Activated naive CD4-positive, alpha-beta T cell treated with anti-CD3 and anti-CD28 coated beads, Interleukin-2, amount 50 U/mL, for 24 hours (primary cell): ENCODE measurements around the gene PPIB.
A peak's percentile ranks its signal among the peaks of the same experiment; 100 is the strongest.

ENCODE experiments used
- H3K27ac Mint-ChIP-seq: one replicate; pipeline ENCODE4 v1.8.0; 2021; ENCODE audit warnings: mild to moderate bottlenecking, mixed read lengths
- H3K27me3 Mint-ChIP-seq: one replicate; pipeline ENCODE4 v1.8.0; 2021; ENCODE audit warnings: mixed read lengths
- H3K36me3 Mint-ChIP-seq: one replicate; pipeline ENCODE4 v1.8.0; 2021; ENCODE audit warnings: mixed read lengths
- H3K4me1 Mint-ChIP-seq: one replicate; pipeline ENCODE4 v1.8.0; 2021; ENCODE audit warnings: mixed read lengths
- H3K4me3 Mint-ChIP-seq: one replicate; pipeline ENCODE4 v1.8.0; 2021; ENCODE audit warnings: mild to moderate bottlenecking, mixed read lengths
- H3K9me3 Mint-ChIP-seq: one replicate; pipeline ENCODE4 v1.8.0; 2021; ENCODE audit warnings: mixed read lengths

The PPIB gene

GRCh38 chr15:64162869-64163658 lies at the start of gene PPIB:
TSS of gene PPIB (minus strand) at chr15:64163022. CDS start at chr15:64162986, 36 bp downstream.
- Mint-ChIP-seq H3K27me3 (no peaks in the 10 kb centered on the region), H3K4me3 (peak within 1 kb of the TSS; percentile 96), H3K36me3 (peaks cover 12% of the 10 kb centered on the region), H3K27ac (peak within 1 kb of the TSS; percentile 93), H3K9me3 (no peaks in the 10 kb centered on the region), H3K4me1 (peaks cover 49% of the 10 kb centered on the region)

DNA sequence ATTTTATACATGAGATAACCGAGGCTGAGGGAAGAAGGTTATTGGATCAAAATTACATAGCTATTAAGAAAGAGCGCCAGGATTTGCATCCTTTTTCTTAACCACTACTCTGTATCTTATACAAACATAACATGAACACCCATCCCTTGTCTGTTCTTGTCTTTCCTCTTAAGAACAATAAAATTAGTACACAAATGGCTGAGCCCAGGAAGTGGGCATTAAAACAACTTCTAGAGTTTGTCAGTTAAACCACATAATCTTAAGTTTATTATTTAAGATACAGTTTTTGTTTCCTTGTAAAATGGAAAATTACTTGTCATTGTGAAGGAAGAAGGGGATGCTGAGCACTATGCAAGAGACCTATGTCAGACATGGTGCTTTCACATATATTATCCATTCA lies 48.9 kb upstream of the PPIB start:
- Mint-ChIP-seq H3K4me1 (no peaks in the 10 kb centered on the region), H3K9me3 (no peaks in the 10 kb centered on the region), H3K27me3 (no peaks in the 10 kb centered on the region), H3K36me3 (peaks cover 7% of the 10 kb centered on the region), H3K27ac (no peak overlapping the region), H3K4me3 (no peak overlapping the region)

GRCh38 chr15:64210371-64210770 lies 47.5 kb upstream of the PPIB start:
- peaks cover 6% of the 10 kb centered on the region for H3K36me3 Mint-ChIP-seq
- H3K4me1 Mint-ChIP-seq: no peaks in the 10 kb centered on the region
- H3K27ac Mint-ChIP-seq: no peak overlapping the region
- no peaks in the 10 kb centered on the region for H3K27me3 Mint-ChIP-seq
- H3K4me3 Mint-ChIP-seq: no peak overlapping the region
- no peaks in the 10 kb centered on the region for H3K9me3 Mint-ChIP-seq

GRCh38 chr15:64209680-64210334 lies 47.0 kb upstream of the PPIB start:
- Mint-ChIP-seq H3K27me3 (no peaks in the 10 kb centered on the region), H3K27ac (no peak overlapping the region), H3K36me3 (peaks cover 6% of the 10 kb centered on the region), H3K4me3 (no peak overlapping the region), H3K4me1 (no peaks in the 10 kb centered on the region), H3K9me3 (no peaks in the 10 kb centered on the region)

GRCh38 chr15:64205202-64205601 lies 42.4 kb upstream of the PPIB start:
- Mint-ChIP-seq H3K4me1 (no peaks in the 10 kb centered on the region), H3K27me3 (no peaks in the 10 kb centered on the region), H3K36me3 (peaks cover 6% of the 10 kb centered on the region), H3K4me3 (no peak overlapping the region), H3K27ac (no peak overlapping the region), H3K9me3 (no peaks in the 10 kb centered on the region)

GRCh38 chr15:64197425-64197824 lies 34.6 kb upstream of the PPIB start:
- Mint-ChIP-seq H3K36me3 (peaks cover 22% of the 10 kb centered on the region), H3K4me3 (no peak overlapping the region), H3K4me1 (no peaks in the 10 kb centered on the region), H3K27me3 (no peaks in the 10 kb centered on the region), H3K27ac (peak overlapping the region; percentile 20), H3K9me3 (no peaks in the 10 kb centered on the region)

DNA sequence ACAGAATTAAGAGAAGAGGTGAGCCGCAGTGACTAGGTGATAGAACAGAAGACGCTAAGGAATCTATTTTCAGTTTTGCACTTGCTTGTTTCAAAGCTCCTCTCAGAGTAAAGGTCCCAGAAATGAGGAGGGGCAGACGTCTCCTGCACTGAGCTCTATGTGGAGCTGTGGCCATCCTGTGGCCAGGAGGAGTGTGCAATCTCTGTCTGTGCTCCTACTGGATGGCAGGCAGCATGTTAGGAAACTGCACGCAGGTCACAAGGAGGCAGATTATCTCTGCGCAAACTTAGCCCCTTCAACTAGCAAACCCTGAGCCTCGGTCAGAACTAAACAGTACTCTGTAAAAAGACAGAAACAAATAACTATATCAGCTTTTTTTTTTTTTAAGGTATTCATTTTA lies 31.1 kb upstream of the PPIB start:
- Mint-ChIP-seq H3K27me3 (no peaks in the 10 kb centered on the region), H3K9me3 (no peaks in the 10 kb centered on the region), H3K4me3 (no peak overlapping the region), H3K4me1 (no peaks in the 10 kb centered on the region), H3K27ac (no peak overlapping the region), H3K36me3 (peaks cover 21% of the 10 kb centered on the region)

- no peaks in the 10 kb centered on the region for H3K4me1 Mint-ChIP-seq
- H3K36me3 Mint-ChIP-seq: peaks cover 17% of the 10 kb centered on the region
- H3K4me3 Mint-ChIP-seq: no peak overlapping the region
- H3K27me3 Mint-ChIP-seq: no peaks in the 10 kb centered on the region
- no peak overlapping the region for H3K27ac Mint-ChIP-seq
- no peaks in the 10 kb centered on the region for H3K9me3 Mint-ChIP-seq
Observed at GRCh38 chr15:64191971-64192830, 29.4 kb upstream of the PPIB start.

GRCh38 chr15:64187396-64188191 lies 24.8 kb upstream of the PPIB start:
- H3K4me3 Mint-ChIP-seq: no peak overlapping the region
- H3K4me1 Mint-ChIP-seq: no peaks in the 10 kb centered on the region
- H3K9me3 Mint-ChIP-seq: no peaks in the 10 kb centered on the region
- peaks cover 4% of the 10 kb centered on the region for H3K36me3 Mint-ChIP-seq
- H3K27ac Mint-ChIP-seq: no peak overlapping the region
- H3K27me3 Mint-ChIP-seq: no peaks in the 10 kb centered on the region

- Mint-ChIP-seq H3K9me3 (no peaks in the 10 kb centered on the region), H3K27me3 (no peaks in the 10 kb centered on the region), H3K4me1 (no peaks in the 10 kb centered on the region), H3K4me3 (no peak overlapping the region), H3K27ac (no peak overlapping the region), H3K36me3 (peaks cover 4% of the 10 kb centered on the region)
Observed at GRCh38 chr15:64185146-64185911, 22.5 kb upstream of the PPIB start.

GRCh38 chr15:64182859-64183370 lies 20.1 kb upstream of the PPIB start:
- Mint-ChIP-seq H3K9me3 (no peaks in the 10 kb centered on the region), H3K27ac (no peak overlapping the region), H3K36me3 (peaks cover 4% of the 10 kb centered on the region), H3K4me1 (no peaks in the 10 kb centered on the region), H3K4me3 (no peak overlapping the region), H3K27me3 (no peaks in the 10 kb centered on the region)

DNA sequence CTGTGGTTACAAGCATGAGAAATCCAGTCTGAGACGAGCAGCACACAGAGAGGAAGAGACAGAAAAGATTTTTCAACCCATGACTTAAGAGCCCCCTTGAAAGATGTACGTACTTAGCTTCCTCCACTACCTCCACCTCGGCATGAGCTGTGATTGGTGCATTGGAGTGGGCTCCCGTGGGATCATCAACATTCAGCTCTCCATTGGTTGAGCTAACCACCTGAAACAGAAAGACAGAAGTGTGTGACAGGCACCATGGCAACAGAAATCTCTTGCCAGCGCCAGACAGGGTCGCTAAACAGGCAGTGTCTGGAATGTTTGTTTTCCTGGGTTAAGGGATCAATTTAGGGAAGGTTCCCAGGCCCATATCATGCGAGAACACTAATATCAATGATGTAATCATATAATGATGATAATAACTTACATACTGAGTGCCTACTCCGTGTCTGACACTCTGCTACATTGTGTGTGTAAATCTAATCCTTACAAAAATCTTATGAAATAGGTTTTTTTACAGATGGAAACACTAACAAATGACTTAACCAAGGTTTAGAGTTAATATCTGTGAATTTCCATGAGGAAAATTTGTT lies 17.5 kb upstream of the PPIB start:
- peaks cover 8% of the 10 kb centered on the region for H3K36me3 Mint-ChIP-seq
- H3K4me1 Mint-ChIP-seq: no peaks in the 10 kb centered on the region
- H3K27me3 Mint-ChIP-seq: no peaks in the 10 kb centered on the region
- H3K4me3 Mint-ChIP-seq: no peak overlapping the region
- no peak overlapping the region for H3K27ac Mint-ChIP-seq
- H3K9me3 Mint-ChIP-seq: no peaks in the 10 kb centered on the region

GRCh38 chr15:64166102-64166890 lies 3.5 kb upstream of the PPIB start:
- Mint-ChIP-seq H3K4me3 (no peak overlapping the region), H3K36me3 (peaks cover 2% of the 10 kb centered on the region), H3K4me1 (peaks cover 29% of the 10 kb centered on the region), H3K9me3 (no peaks in the 10 kb centered on the region), H3K27ac (peak overlapping the region; percentile 39), H3K27me3 (no peaks in the 10 kb centered on the region)
